Inflammatory macrophage treated with lipopolysaccharide for 1 hour (primary cell): ENCODE data around the gene SYT12.
"Not testable (repeated sequence)": the region's sequence is repeated elsewhere in the genome, so short reads cannot be mapped to it uniquely, and the experiment has no call there.

Experiments used
- DNase-seq, 2 donors: peaks; one replicate each; pipeline ENCODE4 v3.0.0-alpha.2; 2020 to 2022

SYT12 gene, protein sequence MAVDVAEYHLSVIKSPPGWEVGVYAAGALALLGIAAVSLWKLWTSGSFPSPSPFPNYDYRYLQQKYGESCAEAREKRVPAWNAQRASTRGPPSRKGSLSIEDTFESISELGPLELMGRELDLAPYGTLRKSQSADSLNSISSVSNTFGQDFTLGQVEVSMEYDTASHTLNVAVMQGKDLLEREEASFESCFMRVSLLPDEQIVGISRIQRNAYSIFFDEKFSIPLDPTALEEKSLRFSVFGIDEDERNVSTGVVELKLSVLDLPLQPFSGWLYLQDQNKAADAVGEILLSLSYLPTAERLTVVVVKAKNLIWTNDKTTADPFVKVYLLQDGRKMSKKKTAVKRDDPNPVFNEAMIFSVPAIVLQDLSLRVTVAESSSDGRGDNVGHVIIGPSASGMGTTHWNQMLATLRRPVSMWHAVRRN

DNA sequence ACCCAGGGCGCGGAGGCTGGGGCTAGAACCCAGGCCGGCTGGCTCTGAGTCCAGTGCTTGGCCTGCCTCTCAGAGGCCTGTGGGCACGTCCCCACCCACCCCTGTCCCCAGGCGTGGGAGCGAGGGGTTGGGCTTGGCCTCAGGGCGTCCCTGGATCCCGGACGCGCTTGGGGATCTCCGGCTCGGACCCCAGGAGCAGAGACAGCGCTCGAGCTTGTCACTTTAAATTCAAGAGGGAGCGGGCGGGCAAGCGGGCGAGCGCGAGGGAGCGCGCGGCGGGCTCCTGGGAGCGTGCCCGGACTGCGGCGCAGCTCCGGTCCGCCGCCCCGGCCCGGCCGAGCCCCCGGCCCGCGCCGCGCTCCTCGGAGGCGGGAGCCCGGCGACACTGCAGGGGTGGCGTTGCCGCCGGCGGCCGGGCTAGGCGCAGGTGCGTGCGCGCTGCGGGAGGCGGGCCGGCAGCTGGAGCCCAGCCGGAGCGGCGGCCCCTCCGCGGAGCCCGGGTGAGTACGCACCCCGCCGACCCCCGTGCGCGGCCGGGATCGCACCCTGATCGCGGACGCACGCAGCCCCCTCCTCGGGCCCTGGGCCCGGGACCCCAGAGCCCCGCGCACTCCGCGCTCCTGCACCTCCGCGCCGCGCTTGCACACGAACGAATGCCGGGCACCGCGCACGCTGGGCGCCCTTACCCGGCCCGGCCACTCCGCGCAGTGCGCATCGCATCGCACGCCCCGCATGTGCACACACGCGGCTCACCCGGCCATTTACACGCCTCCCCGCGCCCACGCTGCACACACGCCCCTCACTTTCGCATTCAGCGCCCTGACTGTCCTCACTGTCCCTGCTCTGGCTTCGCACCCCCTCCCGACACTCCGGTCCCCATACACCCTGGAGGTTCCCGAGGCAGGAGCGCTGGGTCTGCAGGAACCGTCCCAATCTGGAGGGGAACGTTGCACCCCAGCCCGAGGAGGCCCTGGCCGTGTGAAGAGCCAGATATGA, at the start of gene SYT12:
Gene SYT12 (plus strand): TSS at position 174 of the 996 bp plus-strand sequence. CDS start 7,011 bp downstream, outside the sequence.
- DNase-seq: peak in 1 of 2 donors; percentile 69

DNA sequence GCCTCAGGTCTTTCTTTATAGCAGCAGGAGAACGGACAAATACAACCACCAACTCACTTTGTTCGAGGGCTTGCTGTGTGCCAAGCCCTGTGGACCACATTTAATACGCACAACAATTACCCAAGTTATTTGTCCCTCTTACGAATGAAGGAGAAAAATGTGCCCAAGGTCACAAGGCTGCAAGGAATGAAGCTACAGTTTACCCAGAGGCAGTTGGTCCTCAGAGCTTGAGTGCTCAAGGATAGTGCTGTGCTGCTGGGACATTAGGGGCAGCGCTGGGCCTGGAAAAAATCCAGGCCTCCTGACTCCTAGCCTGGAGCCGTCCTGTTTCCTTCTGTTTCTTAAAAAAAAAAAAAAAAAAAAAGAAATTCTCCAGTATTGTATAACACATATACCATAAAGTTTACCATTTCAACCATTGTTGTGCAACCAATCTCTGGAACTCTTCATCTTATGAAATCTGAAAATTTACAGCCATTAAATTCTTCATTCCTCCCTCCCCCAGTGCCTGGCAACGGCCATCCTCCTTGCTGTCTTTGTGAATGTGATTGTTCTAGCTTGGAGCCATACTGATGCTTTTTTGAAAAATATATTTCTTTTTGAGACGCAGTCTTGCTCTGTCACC, 48.9 kb upstream of the SYT12 start:
- DNase-seq: peak; percentile 87

DNA sequence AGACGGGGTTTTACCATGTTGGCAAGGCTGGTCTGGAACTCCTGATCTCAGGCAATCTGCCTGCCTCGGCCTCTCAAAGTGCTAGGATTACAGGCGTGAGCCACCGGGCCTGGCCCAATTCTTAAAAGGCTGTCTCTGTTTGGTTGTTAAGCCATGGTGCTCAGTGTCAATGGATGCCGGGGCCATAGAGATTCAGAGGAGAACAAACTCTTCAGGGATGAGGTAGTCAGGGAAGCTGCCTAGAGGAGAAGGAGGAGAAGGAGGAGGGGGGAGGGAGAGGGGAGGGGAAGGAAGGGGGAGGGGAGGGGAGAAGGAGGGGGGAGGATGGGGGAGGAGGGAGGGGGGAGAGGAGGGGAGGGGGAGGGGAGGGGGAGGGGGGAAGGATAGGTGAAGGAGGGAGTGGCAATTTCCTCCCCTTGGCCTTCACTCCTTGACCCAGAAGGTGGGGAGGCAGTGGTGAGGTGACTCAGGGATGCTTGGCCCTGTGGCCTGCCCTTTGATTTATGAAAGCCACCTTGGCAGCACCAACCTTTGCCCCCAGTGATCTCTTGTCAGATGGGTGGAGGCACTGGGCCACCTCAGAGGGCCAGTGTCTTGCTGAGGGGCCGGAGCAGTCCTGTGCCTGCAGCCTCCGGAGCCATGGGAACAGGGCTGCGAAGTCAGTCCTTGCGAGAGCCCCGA, 48.1 kb upstream of the SYT12 start, which contains the start of gene C11orf86:
Gene C11orf86 (plus strand): TSS at position 581 of the 681 bp plus-strand sequence. CDS start 59 bp downstream, at position 640.
- no peak for DNase-seq

DNA sequence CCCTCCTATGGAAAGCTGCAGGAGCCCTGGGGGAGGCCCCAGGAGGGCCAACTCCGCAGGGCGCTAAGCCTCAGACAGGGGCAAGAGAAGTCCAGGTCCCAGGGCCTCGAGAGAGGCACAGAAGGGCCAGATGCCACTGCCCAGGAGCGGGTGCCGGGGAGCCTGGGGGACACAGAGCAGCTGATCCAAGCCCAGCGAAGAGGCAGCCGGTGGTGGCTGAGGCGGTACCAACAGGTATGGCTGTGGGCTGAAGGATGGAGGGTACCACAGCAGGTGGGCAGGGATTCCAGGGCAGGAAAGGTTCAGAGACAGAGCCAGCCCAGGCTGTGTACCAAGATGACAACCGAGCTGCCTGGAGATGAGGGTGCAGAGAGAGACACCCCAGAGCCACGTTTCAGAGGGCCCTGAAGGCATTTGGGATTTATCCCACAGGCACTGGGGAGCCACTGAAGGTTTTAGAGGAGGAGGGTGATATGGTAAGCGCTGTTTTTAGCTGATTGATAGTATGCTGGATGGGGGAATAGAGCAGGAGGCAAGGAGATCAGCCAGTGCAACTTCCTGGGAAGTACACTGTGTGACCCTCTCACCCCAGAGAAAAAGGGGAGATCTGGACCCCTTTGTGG, 47.4 kb upstream of the SYT12 start:
- DNase-seq: no peak

DNA sequence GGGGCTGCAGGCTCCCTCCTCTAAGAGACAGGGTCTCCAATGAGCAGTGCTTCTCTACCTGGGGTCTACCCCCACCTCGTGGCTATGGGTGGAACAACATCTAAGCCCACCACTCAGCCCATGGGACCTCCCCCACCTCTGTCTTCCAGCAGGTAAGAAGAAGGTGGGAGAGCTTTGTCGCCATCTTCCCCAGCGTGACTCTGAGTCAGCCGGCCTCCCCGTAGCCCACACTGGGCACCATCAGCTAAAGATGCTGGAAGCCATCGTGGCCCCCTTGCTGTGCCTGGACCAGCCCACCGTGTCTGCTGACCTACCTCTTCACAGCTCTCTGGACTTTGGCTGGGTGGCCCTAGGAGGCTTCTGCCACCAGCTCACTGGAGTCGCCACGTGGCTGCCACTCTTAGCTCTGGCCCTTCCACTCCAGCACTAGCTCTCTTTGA, 46.9 kb upstream of the SYT12 start:
- no peak for DNase-seq

DNA sequence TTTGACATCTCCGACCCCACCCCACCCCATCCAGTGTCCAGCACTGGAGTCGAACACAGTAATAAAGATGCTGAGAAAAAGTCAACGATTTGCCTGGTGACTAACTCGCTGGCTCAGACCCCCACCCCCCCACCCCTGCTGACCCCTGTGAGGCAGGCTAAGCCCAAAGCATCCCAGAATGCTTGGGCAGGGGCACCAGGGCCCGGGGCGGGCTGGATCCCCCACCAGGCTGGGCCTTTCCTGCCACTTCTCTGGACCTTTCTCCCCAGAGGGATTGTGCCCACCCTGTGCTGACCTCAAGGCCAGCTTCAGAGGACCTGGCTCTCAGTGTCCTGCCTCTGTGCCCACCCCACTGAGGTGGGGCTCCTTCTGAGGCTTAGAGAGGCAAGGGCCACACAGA, 46.0 kb upstream of the SYT12 start:
- no peak for DNase-seq

DNA sequence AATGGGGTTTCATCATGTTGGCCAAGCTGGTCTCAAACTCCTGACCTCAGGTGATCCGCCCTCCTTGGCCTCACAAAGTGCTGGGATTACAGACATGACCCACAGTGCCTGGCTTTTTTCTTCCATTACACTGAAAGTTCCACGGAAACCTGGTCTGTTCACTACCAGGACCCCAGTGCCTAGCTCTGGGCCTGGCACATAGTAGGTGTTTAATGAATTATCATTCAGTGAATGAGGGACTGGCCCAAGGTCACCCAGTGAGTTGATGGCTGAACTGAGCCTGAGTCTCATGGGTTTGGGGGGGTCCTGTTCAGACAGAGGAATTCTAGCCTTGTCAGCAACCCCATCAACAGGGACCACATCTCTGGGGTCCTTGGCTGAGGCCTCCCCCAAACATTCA, 44.7 kb upstream of the SYT12 start:
- no peak for DNase-seq

DNA sequence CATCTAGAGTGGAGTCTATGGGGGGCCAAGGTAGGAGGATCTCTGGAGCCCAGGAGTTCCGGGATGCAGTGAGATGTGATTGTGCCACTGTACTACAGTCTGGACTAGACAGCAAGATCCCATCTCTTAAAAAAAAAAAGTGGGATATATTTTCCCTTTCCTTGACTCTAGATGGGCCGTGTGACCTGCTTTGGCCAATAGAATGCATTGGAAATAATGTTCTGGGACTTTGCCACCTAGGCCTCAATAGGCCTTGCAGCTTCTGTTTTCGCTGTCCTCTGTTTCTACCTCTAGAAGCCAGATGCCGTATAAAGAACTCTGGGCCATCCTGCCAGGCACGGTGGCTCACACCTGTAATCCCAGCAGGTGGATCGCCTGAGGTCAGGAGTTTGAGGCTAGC, 44.2 kb upstream of the SYT12 start:
- no peak for DNase-seq

DNA sequence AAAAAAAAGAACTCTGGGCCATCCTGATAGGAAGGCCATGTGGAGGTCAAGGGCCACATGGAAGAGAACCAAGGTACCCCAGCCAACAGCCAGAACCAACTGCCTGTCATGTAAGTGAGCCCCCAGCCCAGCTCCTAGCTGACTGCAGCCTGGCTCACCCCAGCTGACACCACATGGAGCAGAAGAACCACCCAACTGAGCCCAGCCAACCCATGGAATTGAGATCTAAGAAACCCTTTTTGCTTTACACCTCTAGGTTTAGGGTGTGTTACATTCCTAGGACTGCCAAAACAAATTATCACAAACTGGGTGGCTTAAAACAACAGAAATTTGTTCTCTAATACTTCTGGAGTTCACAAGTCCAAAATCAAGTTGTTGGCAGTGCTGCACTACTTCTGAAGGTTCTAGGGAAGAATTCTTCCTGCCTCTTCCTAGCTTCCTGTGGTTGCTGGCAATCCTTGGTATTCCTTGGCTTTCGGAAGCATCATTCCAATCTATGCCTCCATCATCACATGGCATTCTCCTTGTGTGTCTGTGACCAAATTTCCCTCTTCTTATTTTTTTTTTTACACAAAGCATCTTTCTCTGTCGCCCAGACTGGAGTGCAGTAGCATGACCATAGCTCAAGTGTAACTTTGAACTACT, 43.5 kb upstream of the SYT12 start:
- DNase-seq: no peak

DNA sequence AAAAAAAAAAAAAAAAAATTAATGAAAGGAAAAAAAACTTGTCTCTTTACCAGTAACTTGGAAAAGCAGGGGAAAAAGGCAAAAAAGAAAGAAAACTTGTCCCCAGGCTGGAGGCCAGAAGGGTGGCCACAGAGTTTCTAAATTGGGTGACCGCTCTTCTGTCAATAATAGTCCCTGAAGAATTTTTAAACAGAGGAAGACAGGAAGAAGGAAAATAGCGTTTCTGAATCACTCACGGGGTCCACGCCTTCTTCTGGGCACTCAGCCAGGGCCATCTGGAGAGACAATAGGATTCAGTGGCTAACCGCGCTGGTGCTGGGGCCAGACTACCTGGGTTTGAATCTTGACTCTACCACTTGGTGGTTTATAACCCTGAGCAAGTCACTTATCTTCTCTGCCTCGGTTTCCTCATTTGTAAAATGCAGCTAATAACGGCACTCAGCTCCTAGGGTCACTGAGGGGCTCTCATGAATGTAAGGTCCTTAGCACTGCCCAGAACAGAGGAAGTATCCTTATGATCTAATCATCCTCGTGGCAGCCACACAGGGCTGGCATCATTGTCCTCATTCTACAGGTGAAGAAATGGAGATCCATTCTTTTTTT, 40.9 kb upstream of the SYT12 start:
- peak; percentile 59 to 77 for DNase-seq

DNA sequence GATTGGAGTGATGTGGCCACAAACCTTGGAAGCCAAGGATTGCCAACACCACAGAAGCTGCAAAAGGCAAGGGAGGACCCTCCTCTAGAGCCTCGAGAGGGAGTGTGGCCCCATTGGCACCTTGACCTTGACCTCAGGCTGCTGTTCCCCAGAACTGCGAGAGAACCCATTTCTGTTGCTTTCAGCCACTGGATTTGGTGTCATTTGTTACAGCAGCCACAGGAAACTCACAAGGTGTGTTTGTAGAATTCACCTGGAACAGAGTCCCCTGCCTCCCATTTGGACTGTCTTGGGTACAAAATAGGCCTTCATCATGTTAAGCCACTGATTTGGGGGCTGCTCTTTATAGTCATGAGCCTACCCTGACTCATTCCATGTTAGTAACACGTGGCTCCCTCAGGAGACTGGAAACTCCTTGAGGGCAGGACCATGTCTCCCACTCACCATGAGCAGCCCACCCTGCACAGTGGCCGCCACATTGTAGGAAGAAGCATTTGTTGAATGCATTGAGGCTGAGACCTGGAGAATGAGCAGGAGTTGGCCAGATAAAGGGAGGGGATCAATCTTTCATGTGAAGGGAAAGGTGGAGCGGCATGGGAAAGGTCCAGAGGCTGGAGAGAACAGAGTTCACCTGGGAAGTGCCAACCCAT, 39.5 kb upstream of the SYT12 start:
- no peak for DNase-seq

DNA sequence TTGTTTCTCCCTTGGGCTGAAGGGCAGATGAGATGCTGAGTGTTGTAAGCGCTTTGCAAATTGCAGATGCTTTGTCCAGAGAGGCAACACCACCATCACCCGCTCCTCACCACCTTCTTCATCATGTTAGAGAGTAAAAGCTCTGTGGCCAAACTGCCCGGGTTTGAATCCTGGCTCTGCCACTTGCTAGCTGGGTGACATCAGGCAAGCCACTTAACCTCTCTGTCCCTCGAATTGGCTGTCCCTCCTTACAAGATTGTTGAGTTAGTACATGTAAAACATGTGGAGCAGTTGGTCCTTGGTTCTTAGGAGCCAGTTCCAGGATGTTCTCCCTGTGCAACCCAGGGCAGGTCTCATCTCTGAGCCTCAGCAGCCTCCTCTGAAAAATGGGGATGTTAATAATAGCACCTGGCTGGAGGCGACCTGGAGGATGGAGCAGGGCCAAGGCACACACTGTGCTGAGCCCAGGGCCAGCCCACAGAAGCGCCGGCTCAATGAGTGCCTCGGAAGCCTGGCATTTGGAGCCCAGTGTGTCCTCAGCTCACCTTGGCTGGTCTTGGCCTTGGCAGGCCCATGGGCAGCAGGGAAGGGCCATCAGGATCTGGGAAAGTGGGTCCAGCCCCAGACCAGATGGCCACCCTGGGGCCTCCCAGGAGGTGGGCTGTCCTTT, 37.3 kb upstream of the SYT12 start:
- DNase-seq: no peak

DNA sequence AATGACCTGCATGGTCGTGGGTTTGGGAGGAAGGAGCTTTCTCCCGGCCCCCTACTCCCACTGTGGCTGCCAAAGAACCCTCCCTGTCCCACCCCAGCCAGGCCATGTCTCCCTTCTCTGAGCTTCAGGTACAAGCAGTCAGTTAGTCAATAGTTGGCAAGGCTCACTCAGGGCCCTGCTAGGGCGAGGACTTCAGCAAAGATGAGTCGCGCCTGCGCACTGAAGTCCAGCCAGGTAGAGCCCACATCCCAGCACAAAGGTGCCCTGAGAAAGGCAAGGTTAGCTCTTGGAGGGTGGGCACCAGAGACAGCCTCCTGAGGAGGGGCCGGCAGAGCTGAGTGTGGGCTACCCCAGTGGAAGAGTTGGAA, 36.8 kb upstream of the SYT12 start:
- DNase-seq: no peak

DNA sequence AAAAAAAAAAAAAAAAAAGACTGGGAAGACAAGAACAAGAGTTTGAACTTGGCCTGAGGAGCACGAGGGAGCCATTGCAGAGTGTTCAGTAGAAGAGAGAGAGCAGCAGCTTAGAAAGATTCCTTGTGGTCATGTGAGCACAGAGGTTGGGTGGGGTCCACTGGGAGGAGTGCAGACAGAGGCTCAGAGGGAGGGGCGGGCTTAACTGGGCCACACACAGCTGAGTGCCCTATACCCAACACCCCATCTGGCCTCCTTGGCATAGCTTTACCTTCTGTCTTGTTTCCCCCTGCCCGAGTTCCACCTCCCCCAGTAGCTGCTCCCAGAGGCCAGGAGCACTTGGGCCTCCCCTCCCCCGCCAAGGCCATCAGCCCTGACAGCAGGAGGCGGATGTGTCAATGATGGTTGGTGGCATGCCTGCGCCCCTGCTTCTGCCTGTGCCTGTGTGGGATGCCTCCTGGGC, 35.7 kb upstream of the SYT12 start:
- peak in 1 of 2 donors; percentile 18 for DNase-seq

DNA sequence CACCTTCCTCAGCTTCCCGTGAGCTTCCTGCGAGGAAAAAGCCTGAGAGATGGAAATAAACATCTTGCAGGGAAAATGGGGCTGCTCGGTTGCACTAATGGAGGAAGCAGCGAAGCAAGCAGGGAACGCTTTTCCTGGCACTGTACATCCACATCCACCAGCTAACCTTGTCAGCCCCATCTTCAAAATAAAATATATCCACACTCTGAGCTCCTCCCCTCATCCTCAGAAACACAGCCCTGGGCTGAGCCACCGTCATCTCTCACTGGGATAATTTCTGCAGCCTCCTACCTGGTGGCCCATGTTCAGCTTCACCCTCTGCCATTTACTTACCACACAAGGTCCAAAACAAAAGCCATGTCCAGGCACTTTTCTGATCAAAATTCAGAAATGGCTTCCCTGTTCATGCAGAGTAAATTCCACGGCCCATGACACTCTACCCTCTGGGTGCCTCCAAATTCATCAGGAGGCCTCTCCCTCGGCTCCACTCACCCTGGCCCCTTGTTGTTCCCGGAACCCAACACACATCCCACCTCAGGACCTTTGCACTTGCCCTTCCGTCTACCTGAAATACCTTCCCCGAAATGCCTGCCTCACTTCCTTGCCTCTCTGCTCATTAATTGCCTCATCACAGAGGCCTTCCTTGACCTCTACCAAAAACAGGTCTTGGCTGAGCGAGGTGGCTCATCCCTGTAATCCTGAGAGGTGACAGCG, 34.9 kb upstream of the SYT12 start:
- DNase-seq: no peak

DNA sequence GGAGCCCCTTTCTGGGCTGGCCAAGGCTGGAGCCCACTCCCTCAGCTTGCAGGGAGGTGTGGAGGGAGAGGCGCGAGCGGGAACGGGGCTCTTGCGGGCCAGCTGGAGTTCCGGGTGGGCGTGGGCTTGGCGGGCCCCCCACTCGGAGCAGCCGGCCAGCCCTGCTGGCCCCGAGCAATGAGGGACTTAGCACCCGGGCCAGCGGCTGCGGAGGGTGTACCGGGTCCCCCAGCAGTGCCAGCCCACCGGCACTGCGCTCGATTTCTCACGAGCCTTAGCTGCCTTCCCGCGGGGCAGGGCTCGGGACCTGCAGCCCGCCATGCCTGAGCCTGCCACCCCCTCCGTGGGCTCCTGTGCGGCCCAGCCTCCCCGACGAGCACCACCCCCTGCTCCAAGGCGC, 34.2 kb upstream of the SYT12 start:
- DNase-seq: not testable (repeated sequence)

DNA sequence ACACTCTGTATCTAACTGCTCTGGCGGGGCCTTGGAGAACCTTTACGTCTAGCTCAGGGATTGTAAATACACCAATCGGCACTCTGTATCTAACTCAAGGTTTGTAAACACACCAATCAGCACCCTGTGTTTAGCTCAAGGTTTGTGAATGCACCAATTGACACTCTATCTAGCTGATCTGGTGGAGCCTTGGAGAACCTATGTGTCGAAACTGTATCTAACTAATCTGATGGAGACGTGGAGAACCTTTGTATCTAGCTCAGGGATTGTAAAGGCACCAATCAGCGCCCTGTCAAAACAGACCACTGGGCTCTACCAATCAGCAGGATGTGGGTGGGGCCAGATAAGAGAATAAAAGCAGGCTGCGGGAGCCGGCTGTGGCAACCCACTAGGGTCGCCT, 33.6 kb upstream of the SYT12 start:
- DNase-seq: not testable (repeated sequence)

DNA sequence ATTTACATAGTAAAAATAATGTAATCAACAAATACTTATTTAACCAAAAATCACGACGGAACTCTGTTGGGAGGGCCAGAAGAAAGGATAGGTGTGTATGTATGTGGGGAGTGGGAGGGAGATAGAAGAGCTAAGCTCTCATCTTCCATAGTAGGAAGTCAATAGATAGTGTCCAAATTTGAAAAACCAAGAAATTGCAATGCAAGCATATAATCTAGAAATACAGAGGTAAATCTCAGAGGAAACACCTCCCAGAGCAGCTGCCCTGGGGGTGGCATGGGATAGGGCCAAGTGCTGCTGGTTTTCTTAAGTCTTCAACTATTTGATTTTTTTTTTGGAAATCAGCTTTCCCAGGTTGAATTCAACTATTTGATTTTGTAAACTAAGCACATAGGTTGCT, 30.9 kb upstream of the SYT12 start:
- DNase-seq: no peak
